ENCODE results near the gene FAM120AOS.

DNA sequence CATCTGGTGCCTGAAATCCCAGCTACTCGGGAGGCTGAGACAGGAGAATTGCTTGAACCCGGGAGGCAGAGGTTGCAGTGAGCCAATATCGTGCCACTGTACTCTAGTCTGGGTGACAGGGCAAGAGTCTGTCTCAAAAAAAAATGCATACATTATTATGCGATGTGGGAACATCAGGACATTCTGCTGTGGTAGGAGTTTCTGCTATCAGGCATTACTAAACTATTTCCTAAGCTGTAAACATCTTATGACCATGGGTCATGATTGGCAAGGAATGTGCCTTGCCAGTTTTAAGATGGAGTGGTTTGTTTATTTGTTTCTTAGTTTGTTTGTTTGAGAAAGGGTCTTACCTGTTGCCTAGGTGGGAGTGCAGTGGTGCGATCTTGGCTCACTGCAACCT lies 47.0 kb downstream of the FAM120AOS start:
- TF ChIP-seq POLR2A (IDR thresholded peaks at IDR 0.05) = no peak
- TF ChIP-seq, protein P1, sequence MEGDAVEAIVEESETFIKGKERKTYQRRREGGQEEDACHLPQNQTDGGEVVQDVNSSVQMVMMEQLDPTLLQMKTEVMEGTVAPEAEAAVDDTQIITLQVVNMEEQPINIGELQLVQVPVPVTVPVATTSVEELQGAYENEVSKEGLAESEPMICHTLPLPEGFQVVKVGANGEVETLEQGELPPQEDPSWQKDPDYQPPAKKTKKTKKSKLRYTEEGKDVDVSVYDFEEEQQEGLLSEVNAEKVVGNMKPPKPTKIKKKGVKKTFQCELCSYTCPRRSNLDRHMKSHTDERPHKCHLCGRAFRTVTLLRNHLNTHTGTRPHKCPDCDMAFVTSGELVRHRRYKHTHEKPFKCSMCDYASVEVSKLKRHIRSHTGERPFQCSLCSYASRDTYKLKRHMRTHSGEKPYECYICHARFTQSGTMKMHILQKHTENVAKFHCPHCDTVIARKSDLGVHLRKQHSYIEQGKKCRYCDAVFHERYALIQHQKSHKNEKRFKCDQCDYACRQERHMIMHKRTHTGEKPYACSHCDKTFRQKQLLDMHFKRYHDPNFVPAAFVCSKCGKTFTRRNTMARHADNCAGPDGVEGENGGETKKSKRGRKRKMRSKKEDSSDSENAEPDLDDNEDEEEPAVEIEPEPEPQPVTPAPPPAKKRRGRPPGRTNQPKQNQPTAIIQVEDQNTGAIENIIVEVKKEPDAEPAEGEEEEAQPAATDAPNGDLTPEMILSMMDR (IDR thresholded peaks at IDR 0.05) = no peak
- TF ChIP-seq EP300 (IDR thresholded peaks at IDR 0.05) = no peak
